ENCODE data around the gene RABIF.
"Not testable (repeated sequence)": the region's sequence is repeated elsewhere in the genome, so short reads cannot be mapped to it uniquely, and the experiment has no call there.

Gene RABIF

GRCh38 chr1:202888531-202889360, at the start of gene RABIF:
Gene RABIF (minus strand): TSS chr1:202889149. CDS start chr1:202889098, 51 bp downstream.
- DNase-seq (ENCODE audit: low read depth): peak; percentile 88

- peak; percentile 19 for DNase-seq (ENCODE audit: low read depth)
Observed at GRCh38 chr1:202938287-202938925, 49.5 kb upstream of the RABIF start.

GRCh38 chr1:202936409-202936808, 47.5 kb upstream of the RABIF start:
- not testable (repeated sequence) for DNase-seq (ENCODE audit: low read depth)

GRCh38 chr1:202935844-202936243, 46.9 kb upstream of the RABIF start:
- DNase-seq (ENCODE audit: low read depth): no peak

- DNase-seq (ENCODE audit: low read depth): no peak
Observed at GRCh38 chr1:202934755-202935154, 45.8 kb upstream of the RABIF start.

- no peak for DNase-seq (ENCODE audit: low read depth)
Observed at GRCh38 chr1:202932476-202932875, 43.5 kb upstream of the RABIF start.

GRCh38 chr1:202926581-202927491, 37.9 kb upstream of the RABIF start, which contains the start of gene KLHL12:
Gene KLHL12 (minus strand): TSS chr1:202927234. CDS start chr1:202925162, 2,072 bp downstream.
- DNase-seq (ENCODE audit: low read depth): peak; percentile 94

GRCh38 chr1:202923533-202923932, 34.6 kb upstream of the RABIF start:
- no peak for DNase-seq (ENCODE audit: low read depth)

GRCh38 chr1:202919615-202920014, 30.7 kb upstream of the RABIF start:
- no peak for DNase-seq (ENCODE audit: low read depth)

GRCh38 chr1:202915146-202915545, 26.2 kb upstream of the RABIF start:
- no peak for DNase-seq (ENCODE audit: low read depth)

- not testable (repeated sequence) for DNase-seq (ENCODE audit: low read depth)
Observed at GRCh38 chr1:202912476-202912875, 23.5 kb upstream of the RABIF start.

GRCh38 chr1:202909494-202909893, 20.5 kb upstream of the RABIF start:
- DNase-seq (ENCODE audit: low read depth): no peak

- no peak for DNase-seq (ENCODE audit: low read depth)
Observed at GRCh38 chr1:202908998-202909397, 20.0 kb upstream of the RABIF start.

GRCh38 chr1:202905331-202905730, 16.4 kb upstream of the RABIF start:
- no peak for DNase-seq (ENCODE audit: low read depth)

- DNase-seq (ENCODE audit: low read depth): not testable (repeated sequence)
Observed at GRCh38 chr1:202903808-202904207, 14.9 kb upstream of the RABIF start.

- no peak for DNase-seq (ENCODE audit: low read depth)
Observed at GRCh38 chr1:202901555-202901954, 12.6 kb upstream of the RABIF start.

GRCh38 chr1:202892501-202892900, 3.6 kb upstream of the RABIF start:
- no peak for DNase-seq (ENCODE audit: low read depth)

GRCh38 chr1:202890392-202890791, 1.4 kb upstream of the RABIF start:
- DNase-seq (ENCODE audit: low read depth): no peak

- peak; percentile 57 for DNase-seq (ENCODE audit: low read depth)
Observed at GRCh38 chr1:202888221-202888530, 773 bp downstream of the RABIF start.

- DNase-seq (ENCODE audit: low read depth): no peak
Observed at GRCh38 chr1:202880961-202881460, 7.9 kb downstream of the RABIF start.

- DNase-seq (ENCODE audit: low read depth): no peak
Observed at GRCh38 chr1:202880062-202880461, 8.9 kb downstream of the RABIF start.

- DNase-seq (ENCODE audit: low read depth): no peak
Observed at GRCh38 chr1:202879128-202879527, 9.8 kb downstream of the RABIF start.

Data from amniotic epithelial cell (primary cell).